IMR-90 (cell line): ENCODE measurements around the gene OSBPL1A. TPM values are rescaled to one million over a fixed set of nuclear protein-coding genes. Genes with fewer than 3 reads are reported as not detected.

Experiments
- ATAC-seq: fragments of 200-7000 bp; cut with Tn5 transposase; 2 replicates; pipeline ENCODE4 v1.9.1; 2020; ENCODE audit warnings: low read depth, mild to moderate bottlenecking, moderate library complexity
- BruUV-seq: library from RNA; stranded (reverse); fragments of 400-500 nt; replicated peaks from 2 replicates; lab custom pipeline; 2021; lab: Mats Ljungman, UMichigan
- CTCF ChIA-PET: fragments of 300-600 bp; formaldehyde crosslinking; extraction: SDS; loops from one replicate; lab custom pipeline; 2021; ENCODE audit warnings: antibody characterized with exemption; lab: Yijun Ruan, JAX
- POLR2A ChIA-PET: fragments of 300-600 bp; sonication (Branson Sonifier 250); formaldehyde crosslinking; loops from one replicate; lab custom pipeline; 2022; ENCODE audit warnings: antibody characterized with exemption; ENCODE audit not compliant: unreplicated experiment; lab: Charles Lee
- DNase-seq: peaks from one replicate; pipeline ENCODE4 v3.0.0; 2013
- H2AFZ ChIP-seq: replicated peaks from 2 replicates; pipeline ENCODE3; 2013; ENCODE audit warnings: low read length, mild to moderate bottlenecking; ENCODE audit not compliant: poor library complexity
- H2AK5ac ChIP-seq: 2 replicates; pipeline ENCODE4 v1.6.1; 2013; ENCODE audit warnings: low read depth, low read length, inconsistent platforms
- H2AK9ac ChIP-seq: replicated peaks from 2 replicates; pipeline ENCODE3; 2013; ENCODE audit warnings: mild to moderate bottlenecking, low read depth, low read length, moderate library complexity; ENCODE audit not compliant: poor library complexity
- H2BK120ac ChIP-seq: 2 replicates; pipeline ENCODE4 v1.6.1; 2013; ENCODE audit warnings: low read depth, low read length, inconsistent platforms
- H2BK15ac ChIP-seq: 3 replicates; pipeline ENCODE4 v1.6.1; 2013; ENCODE audit warnings: low read depth, low read length, inconsistent platforms
- H2BK20ac ChIP-seq: 2 replicates; pipeline ENCODE4 v1.6.1; 2013; ENCODE audit warnings: low read depth, mild to moderate bottlenecking, inconsistent platforms, low read length, moderate library complexity
- H2BK5ac ChIP-seq: 2 replicates; pipeline ENCODE4 v1.6.1; 2013; ENCODE audit warnings: mild to moderate bottlenecking, low read depth, low read length, inconsistent platforms; ENCODE audit not compliant: poor library complexity, severe bottlenecking
- H3K14ac ChIP-seq: replicated peaks from 2 replicates; pipeline ENCODE4 v1.6.1; 2013; ENCODE audit warnings: low read depth, low read length, inconsistent platforms
- H3K18ac ChIP-seq: 2 replicates; pipeline ENCODE4 v1.6.1; 2013; ENCODE audit warnings: low read depth, low read length, control low read depth
- H3K23ac ChIP-seq: 2 replicates; pipeline ENCODE4 v1.6.1; 2013; ENCODE audit warnings: low read depth, low read length, inconsistent platforms
- H3K27ac ChIP-seq: 2 replicates; pipeline ENCODE4 v1.5.1; 2013; ENCODE audit warnings: mild to moderate bottlenecking, control low read depth, low read length; ENCODE audit not compliant: insufficient read depth
- H3K27me3 ChIP-seq: 2 replicates; pipeline ENCODE4 v1.6.1; 2013; ENCODE audit warnings: low read length; ENCODE audit not compliant: control insufficient read depth, insufficient read depth
- H3K36me3 ChIP-seq: 2 replicates; pipeline ENCODE4 v1.6.1; 2013; ENCODE audit warnings: low read length, mixed read lengths; ENCODE audit not compliant: control insufficient read depth, insufficient read depth
- H3K4ac ChIP-seq: 2 replicates; pipeline ENCODE4 v1.6.1; 2013; ENCODE audit warnings: low read depth, low read length, inconsistent platforms
- H3K4me1 ChIP-seq: 2 replicates; pipeline ENCODE4 v1.6.1; 2013; ENCODE audit warnings: low read length, mixed read lengths; ENCODE audit not compliant: control insufficient read depth, insufficient read depth
- H3K4me2 ChIP-seq: 2 replicates; pipeline ENCODE4 v1.6.1; 2013; ENCODE audit warnings: low read depth, mild to moderate bottlenecking, control low read depth, low read length, moderate library complexity
- H3K4me3 ChIP-seq: 2 replicates; pipeline ENCODE4 v1.5.1; 2013; ENCODE audit warnings: low read depth, mild to moderate bottlenecking, control low read depth, low read length, moderate library complexity; ENCODE audit not compliant: insufficient read depth
- H3K56ac ChIP-seq: 2 replicates; pipeline ENCODE4 v1.6.1; 2013; ENCODE audit warnings: low read length, inconsistent platforms; ENCODE audit not compliant: insufficient read depth; ENCODE audit errors: extremely low read depth
- H3K79me1 ChIP-seq, 2 experiments: 2 replicates each; pipeline ENCODE4 v1.6.1; 2013; ENCODE audit warnings: low read length in 2 of 2, inconsistent platforms in 1 of 2, low read depth in 1 of 2
- H3K9ac ChIP-seq: 2 replicates; pipeline ENCODE4 v1.6.1; 2013; ENCODE audit warnings: low read depth, low read length, control low read depth
- H3K9me1 ChIP-seq: 2 replicates; pipeline ENCODE4 v1.6.1; 2013; ENCODE audit warnings: low read length, inconsistent platforms; ENCODE audit not compliant: insufficient read depth
- H3K9me3 ChIP-seq: 2 replicates; pipeline ENCODE4 v1.6.1; 2013; ENCODE audit warnings: low read length; ENCODE audit not compliant: control insufficient read depth, insufficient read depth
- H4K20me1 ChIP-seq: 2 replicates; pipeline ENCODE4 v1.6.1; 2013; ENCODE audit warnings: low read length, inconsistent platforms; ENCODE audit not compliant: insufficient read depth
- H4K5ac ChIP-seq: 2 replicates; pipeline ENCODE4 v1.6.1; 2013; ENCODE audit warnings: mild to moderate bottlenecking, low read depth, low read length, control low read depth
- H4K8ac ChIP-seq, 2 experiments: 2 replicates each; pipeline ENCODE4 v1.6.1; 2013; ENCODE audit warnings: low read depth in 2 of 2, low read length in 2 of 2, control low read depth in 1 of 2, inconsistent platforms in 1 of 2
- H4K91ac ChIP-seq: 2 replicates; pipeline ENCODE4 v1.6.1; 2013; ENCODE audit warnings: low read depth, low read length, inconsistent platforms; ENCODE audit not compliant: insufficient read depth
- BHLHE40 ChIP-seq: fragments of 150-350 bp; IDR thresholded peaks from 2 replicates; pipeline ENCODE4 v1.6.1; 2016; ENCODE audit warnings: mild to moderate bottlenecking, low read depth, low read length
- CEBPB ChIP-seq: IDR thresholded peaks from 2 replicates; pipeline ENCODE4 v1.6.1; 2012; ENCODE audit warnings: low read depth, low read length, improper control_type of control experiment
- CHD1 ChIP-seq: IDR thresholded peaks from 2 replicates; pipeline ENCODE4 v1.6.1; 2012; ENCODE audit warnings: low read depth, low read length, improper control_type of control experiment
- CTCF ChIP-seq: conservative IDR thresholded peaks from 2 replicates; pipeline ENCODE4 v1.5.1; 2012; ENCODE audit warnings: mild to moderate bottlenecking, low read depth, low read length, improper control_type of control experiment
- ELK1 ChIP-seq: fragments of 150-350 bp; IDR thresholded peaks from 2 replicates; pipeline ENCODE4 v1.6.1; 2016; ENCODE audit warnings: low read depth, mild to moderate bottlenecking, low read length, moderate library complexity, borderline replicate concordance
- FOS ChIP-seq: fragments of 150-350 bp; IDR thresholded peaks from 2 replicates; pipeline ENCODE4 v1.6.1; 2016; ENCODE audit warnings: low read depth, low read length
- MAFK ChIP-seq: IDR thresholded peaks from 2 replicates; pipeline ENCODE4 v1.6.1; 2012; ENCODE audit warnings: low read depth, low read length, improper control_type of control experiment
- MAZ ChIP-seq: IDR thresholded peaks from 2 replicates; pipeline ENCODE4 v1.6.1; 2012; ENCODE audit warnings: low read depth, mild to moderate bottlenecking, low read length, improper control_type of control experiment, moderate library complexity, borderline replicate concordance
- MXI1 ChIP-seq: IDR thresholded peaks from 2 replicates; pipeline ENCODE4 v1.6.1; 2012; ENCODE audit warnings: low read depth, mild to moderate bottlenecking, low read length, moderate library complexity, borderline replicate concordance
- NFE2L2 ChIP-seq: fragments of 150-350 bp; IDR thresholded peaks from 2 replicates; pipeline ENCODE4 v1.6.1; 2016; ENCODE audit warnings: low read depth, mild to moderate bottlenecking, low read length
- POLR2A ChIP-seq: IDR thresholded peaks from 2 replicates; pipeline ENCODE4 v1.6.1; 2012; ENCODE audit warnings: mild to moderate bottlenecking, low read depth, low read length
- RAD21 ChIP-seq: IDR thresholded peaks from 2 replicates; pipeline ENCODE4 v1.6.1; 2012; ENCODE audit warnings: low read length, improper control_type of control experiment
- RCOR1 ChIP-seq: IDR thresholded peaks from 2 replicates; pipeline ENCODE4 v1.6.1; 2012; ENCODE audit warnings: mild to moderate bottlenecking, low read length, improper control_type of control experiment; ENCODE audit not compliant: insufficient replicate concordance
- RFX5 ChIP-seq: IDR thresholded peaks from 2 replicates; pipeline ENCODE4 v1.8.0; 2012; ENCODE audit warnings: low read depth, mild to moderate bottlenecking, low read length, moderate library complexity
- SMC3 ChIP-seq: fragments of 150-350 bp; IDR thresholded peaks from 2 replicates; pipeline ENCODE4 v1.6.1; 2016; ENCODE audit warnings: low read depth, mild to moderate bottlenecking, antibody characterized with exemption, low read length, moderate library complexity
- USF2 ChIP-seq: fragments of 150-350 bp; IDR thresholded peaks from 2 replicates; pipeline ENCODE4 v1.6.1; 2017; ENCODE audit warnings: mild to moderate bottlenecking, antibody characterized with exemption, low read length, low read depth
- WGBS, 2 experiments: methylation state at CpG; one replicate each; pipeline versions ENCODE4 v1.1.5 to v1.1.7; 2013; ENCODE audit warnings: missing lambda C conversion rate in 2 of 2; ENCODE audit not compliant: insufficient read length in 1 of 2; ENCODE audit errors: extremely low coverage in 2 of 2; 5-methylcytosine and 5-hydroxymethylcytosine counted together
- dilution Hi-C: fragments of 300-500 bp; cut with HindIII; formaldehyde crosslinking; loops from one replicate; pipeline ENCODE4 v1.14.3; 2018; ENCODE audit warnings: low sequenced_read_pairs; ENCODE audit not compliant: unreplicated experiment
- in situ Hi-C: fragments of 300-500 bp; cut with MboI; formaldehyde crosslinking; loops from 3 replicates; pipeline ENCODE4 v1.14.3; 2019; ENCODE audit warnings: low sequenced_read_pairs, inconsistent platforms, mixed read lengths
- intact Hi-C: fragments of 100-400 bp; cut with micrococcal nuclease; formaldehyde crosslinking; loops from 2 replicates; pipeline ENCODE4 v1.10.0; 2022
- polyA plus RNA-seq, 3 experiments: library from polyadenylated mRNA; depleted of rRNA; stranded (reverse); fragments of >200 nt; gene quantifications; 2 replicates each; pipeline ENCODE4 v1.2.3, GENCODE V29; 2012; ENCODE audit warnings: low replicate concordance in 1 of 3
- total RNA-seq: library from RNA; depleted of rRNA; stranded (reverse); fragments of >200 nt; gene quantifications from 2 replicates; pipeline ENCODE4 v1.2.3, GENCODE V29; 2012

The OSBPL1A gene
- total and polyA plus RNA-seq, 2 of the 4 experiments (the other 2 are of a cell fraction) = 29.4 to 70.4 TPM

GRCh38 chr18:24413148-24413547, 15.5 kb upstream of the OSBPL1A start:
- Histone ChIP-seq H4K8ac (no peak overlapping the region), H4K5ac (no peak overlapping the region), H2AFZ (peak overlapping the region; percentile 40), H3K18ac (no peak overlapping the region), H3K14ac (no peak overlapping the region), H3K27ac (no peak overlapping the region), H3K4ac (no peak overlapping the region), H4K91ac (no peak overlapping the region), H2AK5ac (no peak overlapping the region), H3K4me1 (no peaks in the 10 kb centered on the region), H2BK15ac (no peak overlapping the region), H2BK5ac (no peak overlapping the region), H3K9me1 (0 out of 2 replicates have a peak, but pooled peaks cover 2% of the 10 kb centered on the region), H2AK9ac (no peak overlapping the region), H3K36me3 (no peaks in the 10 kb centered on the region), H3K4me3 (no peak overlapping the region), H3K4me2 (no peak overlapping the region), H2BK120ac (no peak overlapping the region), H3K9me3 (no peaks in the 10 kb centered on the region), H4K20me1 (no peaks in the 10 kb centered on the region), H3K27me3 (peaks cover 15% of the 10 kb centered on the region), H2BK20ac (no peak overlapping the region), H3K79me1 (no peaks in the 10 kb centered on the region), H3K56ac (no peak overlapping the region), H3K23ac (no peak overlapping the region), H3K9ac (no peak overlapping the region)
- TF ChIP-seq RFX5 = no peak
- no peak for TF ChIP-seq ELK1
- peak; percentile 32; the same call in 1 of the 2 replicates for TF ChIP-seq SMC3
- TF ChIP-seq CHD1 = no peak
- no peak for TF ChIP-seq NFE2L2
- TF ChIP-seq CEBPB = no peak
- no peak for TF ChIP-seq BHLHE40
- no peak for TF ChIP-seq FOS
- no peak for TF ChIP-seq USF2
- TF ChIP-seq MAZ = no peak
- TF ChIP-seq MAFK = no peak
- no peak for TF ChIP-seq RCOR1
- TF ChIP-seq MXI1 = no peak
- TF ChIP-seq POLR2A = no peak
- TF ChIP-seq RAD21 = peak; percentile 54; the same call in 1 of the 2 replicates
- TF ChIP-seq CTCF = peak; percentile 45
- POLR2A ChIA-PET = no interaction called here
- in situ Hi-C loops (no loop called here), intact Hi-C loops (loop anchor here (1.0 to 2.0 kb wide), 2 partner anchors 54 to 236 kb away; no protein-coding TSS in a partner anchor), dilution Hi-C loops (no loop called here)
- ATAC-seq (peak; percentile 71), DNase-seq (no peak)
- 64% methylated on average over 2 of the region's 2 CpGs; no CpG with 5 or more reads in 1 of the 2 experiments for WGBS, 2 experiments
- CTCF ChIA-PET = interaction anchor here (0.6 to 0.7 kb wide), 2 partner anchors 15 to 68 kb away, joined by 3 read pairs; partner anchors contain the start of gene OSBPL1A
- BruUV-seq = no TSS peak
